GM12878 (cell line): ENCODE results near the gene PRRG3.

Source experiments
- NFYB ChIP-seq: IDR thresholded peaks from 2 replicates; pipeline ENCODE4 v1.6.1; 2011; ENCODE audit warnings: low read depth, mild to moderate bottlenecking, low read length, improper control_type of control experiment, moderate library complexity; ENCODE audit not compliant: insufficient read depth
- NR2C2 ChIP-seq: IDR thresholded peaks from 2 replicates; pipeline ENCODE4 v1.6.1; 2011; ENCODE audit warnings: borderline replicate concordance, low read depth; ENCODE audit not compliant: control insufficient read depth, insufficient read length
- TBL1XR1 ChIP-seq: IDR thresholded peaks from 2 replicates; pipeline ENCODE4 v1.6.1; 2012; ENCODE audit warnings: low read depth, low read length, improper control_type of control experiment

- no peak for TF ChIP-seq NR2C2
- no peak for TF ChIP-seq NFYB
- no peak for TF ChIP-seq TBL1XR1
These were observed 27.1 kb downstream of the PRRG3 start for GRCh38 chrX:151722241-151722846.
